Aorta (tissue), 5 donors: ENCODE data around the gene SAC3D1. TPM values are rescaled to one million over a fixed set of nuclear protein-coding genes. Genes with fewer than 3 reads are reported as not detected.

Experiments
- ATAC-seq: fragments of 200-7000 bp; cut with Tn5 transposase; one replicate; pipeline ENCODE4 v1.9.1; 2022; ENCODE audit warnings: moderate library complexity; ENCODE audit not compliant: low FRiP score
- DNase-seq, 2 donors: peaks; one replicate each; pipeline ENCODE4 v3.0.0-alpha.2; 2020
- H3K27ac ChIP-seq, 2 donors: one replicate each; pipeline ENCODE4 v1.5.1; 2013; ENCODE audit warnings: low read length in 2 of 2, mild to moderate bottlenecking in 2 of 2, moderate library complexity in 2 of 2, control low read depth in 1 of 2, inconsistent platforms in 1 of 2, low read depth in 1 of 2
- H3K27me3 ChIP-seq, 2 donors: one replicate each; pipeline ENCODE4 v1.6.1; 2013; ENCODE audit warnings: control low read depth in 1 of 2, low read length in 1 of 2, mild to moderate bottlenecking in 1 of 2, moderate library complexity in 1 of 2; ENCODE audit not compliant: insufficient read depth in 2 of 2, control insufficient read depth in 1 of 2
- H3K36me3 ChIP-seq, 2 donors: one replicate each; pipeline ENCODE4 v1.6.1; 2013; ENCODE audit warnings: control low read depth in 1 of 2, low read length in 1 of 2, mild to moderate bottlenecking in 1 of 2; ENCODE audit not compliant: insufficient read depth in 2 of 2, control insufficient read depth in 1 of 2
- H3K4me1 ChIP-seq, 2 donors: one replicate each; pipeline ENCODE4 v1.6.1; 2013; ENCODE audit warnings: low read length in 2 of 2, control low read depth in 1 of 2, mild to moderate bottlenecking in 1 of 2, moderate library complexity in 1 of 2; ENCODE audit not compliant: insufficient read depth in 2 of 2, control insufficient read depth in 1 of 2
- H3K4me3 ChIP-seq, 2 donors: one replicate each; pipeline ENCODE4 v1.5.1; 2013; ENCODE audit warnings: low read length in 2 of 2, control low read depth in 1 of 2, mild to moderate bottlenecking in 1 of 2
- H3K9me3 ChIP-seq: one replicate; pipeline ENCODE4 v1.6.1; 2013; ENCODE audit warnings: mild to moderate bottlenecking, low read length; ENCODE audit not compliant: control insufficient read depth
- WGBS, 2 donors: extraction: QIAGEN DNeasy Blood & Tissue Kit; methylation state at CpG; one replicate each; pipeline ENCODE4 v1.1.7; 2013; 5-methylcytosine and 5-hydroxymethylcytosine counted together
- intact Hi-C, 2 donors: fragments of 100-400 bp; cut with DNase I; formaldehyde crosslinking; loops; one replicate each; pipeline versions ENCODE4 v1.14.2 to v1.15.0; 2022
- polyA plus RNA-seq, 2 donors: library from polyadenylated mRNA; stranded (reverse); fragments of 200-250 nt; gene quantifications; one replicate each; pipeline ENCODE4 v1.2.3, GENCODE V29; 2013
- total RNA-seq, 2 donors: library from RNA; stranded (reverse); fragmentation: NEBNext Ultra II Directional; extraction: Animal tissue kit (Norgen Biotek cat#: 25700); gene quantifications; one replicate each; pipeline ENCODE4 v1.2.1, GENCODE V29; 2021
- donor health status: healthy with polysubstance abuse.
- donor health status: Bipolar disorder and iron deficiency.
- donor health status: DM: no; HTN: no; CAD: no.
- donor health status: DM: no; HTN: no; CAD: no.
- donor health status: DM: yes; HTN: yes; CAD: no.

The SAC3D1 gene
- total and polyA plus RNA-seq, 4 donors, result 3.6 to 7.5 (median 5.2) TPM

GRCh38 chr11:65051398-65051858 lies 10.4 kb downstream of the SAC3D1 start:
- no peaks in the 10 kb centered on the region for H3K9me3 ChIP-seq
- H3K27me3 ChIP-seq, result no peaks in the 10 kb centered on the region
- ATAC-seq, result no peak
- intact Hi-C loops, result no loop called here
- no peak for DNase-seq
- H3K4me1 ChIP-seq, result no peaks in the 10 kb centered on the region
- WGBS, 2 donors, result 56% methylated on average over 9 of the region's 9 CpGs
- H3K4me3 ChIP-seq, result no peak overlapping the region
- H3K27ac ChIP-seq, result no peak overlapping the region
- no peaks in the 10 kb centered on the region for H3K36me3 ChIP-seq

- H3K27ac ChIP-seq, result no peak overlapping the region
- no peaks in the 10 kb centered on the region for H3K27me3 ChIP-seq
- no peaks in the 10 kb centered on the region for H3K9me3 ChIP-seq
- DNase-seq, result no peak
- 53 to 57% methylated on average over 8 of the region's 8 CpGs for WGBS, 2 donors
- no peak overlapping the region for H3K4me3 ChIP-seq
- intact Hi-C loops, result no loop called here
- H3K4me1 ChIP-seq, result no peaks in the 10 kb centered on the region
- no peaks in the 10 kb centered on the region for H3K36me3 ChIP-seq
- ATAC-seq, result no peak
These were observed 13.0 kb downstream of the SAC3D1 start for GRCh38 chr11:65053827-65054508.

- Histone ChIP-seq H3K4me1 (no peaks in the 10 kb centered on the region), H3K9me3 (no peaks in the 10 kb centered on the region), H3K36me3 (no peaks in the 10 kb centered on the region), H3K27ac (no peak overlapping the region), H3K4me3 (no peak overlapping the region), H3K27me3 (no peaks in the 10 kb centered on the region)
- DNase-seq (no peak), ATAC-seq (no peak)
- WGBS, 2 donors, result 75 to 79% methylated on average over 1 of the region's 1 CpG
- intact Hi-C loops, result no loop called here
These were observed 14.5 kb downstream of the SAC3D1 start for GRCh38 chr11:65055538-65055937.

- Histone ChIP-seq H3K27me3 (no peaks in the 10 kb centered on the region), H3K9me3 (no peaks in the 10 kb centered on the region), H3K27ac (no peak overlapping the region), H3K4me3 (no peak overlapping the region), H3K4me1 (no peaks in the 10 kb centered on the region), H3K36me3 (no peaks in the 10 kb centered on the region)
- intact Hi-C loops, result no loop called here
- DNase-seq (no peak), ATAC-seq (no peak)
- 88 to 91% methylated on average over 6 of the region's 6 CpGs for WGBS, 2 donors
These were observed 16.0 kb downstream of the SAC3D1 start for GRCh38 chr11:65056999-65057398.

GRCh38 chr11:65057526-65057925 lies 16.5 kb downstream of the SAC3D1 start:
- ATAC-seq, result no peak
- whole genome bisulfite sequencing, 2 donors, result 76 to 89% methylated on average over 7 of the region's 7 CpGs
- Histone ChIP-seq H3K27ac (no peak overlapping the region), H3K9me3 (no peaks in the 10 kb centered on the region), H3K27me3 (no peaks in the 10 kb centered on the region), H3K4me1 (no peaks in the 10 kb centered on the region), H3K36me3 (no peaks in the 10 kb centered on the region), H3K4me3 (no peak overlapping the region)
- intact Hi-C loops, result no loop called here
- DNase-seq, result no peak

GRCh38 chr11:65058012-65058411 lies 17.0 kb downstream of the SAC3D1 start:
- no peak for ATAC-seq
- Histone ChIP-seq H3K9me3 (no peaks in the 10 kb centered on the region), H3K27me3 (no peaks in the 10 kb centered on the region), H3K4me3 (no peak overlapping the region), H3K36me3 (no peaks in the 10 kb centered on the region), H3K4me1 (no peaks in the 10 kb centered on the region), H3K27ac (no peak overlapping the region)
- no peak for DNase-seq
- WGBS, 2 donors, result 54 to 69% methylated on average over 11 to 13 of the region's 13 CpGs
- intact Hi-C loops, result no loop called here

- ATAC-seq (no peak), DNase-seq (no peak)
- no peak within 1 kb of the TSS for H3K27ac ChIP-seq
- no peak within 1 kb of the TSS for H3K4me3 ChIP-seq
- H3K36me3 ChIP-seq, result no peaks in the 10 kb centered on the region
- no peaks in the 10 kb centered on the region for H3K9me3 ChIP-seq
- no peaks in the 10 kb centered on the region for H3K27me3 ChIP-seq
- 80 to 81% methylated on average over 8 of the region's 8 CpGs for WGBS, 2 donors
- no peaks in the 10 kb centered on the region for H3K4me1 ChIP-seq
- intact Hi-C loops, result no loop called here
These were observed 17.5 kb downstream of the SAC3D1 start, which contains the start of gene NAALADL1 for GRCh38 chr11:65058419-65059054. Gene NAALADL1 (minus strand): TSS chr11:65058553. CDS start chr11:65058521, 32 bp downstream.

- Histone ChIP-seq H3K9me3 (no peaks in the 10 kb centered on the region), H3K4me1 (no peaks in the 10 kb centered on the region), H3K27ac (no peak overlapping the region), H3K36me3 (no peaks in the 10 kb centered on the region), H3K27me3 (no peaks in the 10 kb centered on the region), H3K4me3 (no peak overlapping the region)
- intact Hi-C loops, result no loop called here
- 37 to 59% methylated on average over 3 of the region's 3 CpGs for WGBS, 2 donors
- ATAC-seq (no peak), DNase-seq (no peak)
These were observed 18.5 kb downstream of the SAC3D1 start for GRCh38 chr11:65059523-65059922.
